GM12878 (cell line): Measurements from ENCODE around the gene ATRN. TPM values are rescaled to one million over a fixed set of nuclear protein-coding genes. Genes with fewer than 3 reads are reported as not detected.

Experiments used
- ATAC-seq: fragments of 200-7000 bp; cut with Tn5 transposase; 3 replicates; pipeline ENCODE4 v1.9.1; 2020; ENCODE audit warnings: mild to moderate bottlenecking, moderate library complexity
- BruUV-seq: library from RNA; stranded (reverse); fragments of 400-500 nt; replicated peaks from 2 replicates; lab custom pipeline; 2021; lab: Mats Ljungman, UMichigan
- CTCF ChIA-PET: fragments of 300-600 bp; sonication (Branson Sonifier 250); formaldehyde crosslinking; extraction: SDS; loops from one replicate; lab custom pipeline; 2021; ENCODE audit warnings: inconsistent platforms; lab: Yijun Ruan, JAX
- POLR2A ChIA-PET: fragments of 350-600 bp; formaldehyde crosslinking; extraction: SDS; loops from one replicate; lab custom pipeline; 2021; ENCODE audit warnings: inconsistent platforms; lab: Charles Lee
- RAD21 ChIA-PET: fragments of 300-600 bp; sonication (Branson Sonifier 250); formaldehyde crosslinking; loops from one replicate; lab custom pipeline; 2023; ENCODE audit warnings: antibody characterized with exemption; ENCODE audit not compliant: unreplicated experiment; lab: Charles Lee
- SMC1A ChIA-PET: fragments of 300-600 bp; sonication (Branson Sonifier 250); formaldehyde crosslinking; loops from one replicate; lab custom pipeline; 2023; ENCODE audit not compliant: unreplicated experiment, uncharacterized antibody; lab: Charles Lee
- DNase-seq: peaks from one replicate; pipeline ENCODE4 v3.0.0-alpha.2; 2011; ENCODE audit warnings: low read depth, low spot score
- FAIRE-seq: peaks from 3 replicates; lab custom pipeline; 2011; peaks lifted over from hg19 to GRCh38; lab: Jason Lieb, UNC
- H2AFZ ChIP-seq: 2 replicates; pipeline ENCODE4 v1.6.0; 2011; ENCODE audit warnings: low read depth, low read length, control low read depth; ENCODE audit not compliant: control insufficient read depth
- H3K27ac ChIP-seq: 2 replicates; pipeline ENCODE4 v1.5.1; 2011; ENCODE audit warnings: control low read depth; ENCODE audit not compliant: control insufficient read depth, insufficient read depth
- H3K27me3 ChIP-seq, 2 experiments: replicated peaks in 1 of 2; 2 replicates each; pipeline versions ENCODE4 v1.6.0 to v1.6.1; 2011; ENCODE audit warnings: low read length in 1 of 2; ENCODE audit not compliant: control insufficient read depth in 2 of 2, insufficient read depth in 2 of 2
- H3K36me3 ChIP-seq, 2 experiments: 2 replicates each; pipeline ENCODE4 v1.5.1; 2011; ENCODE audit warnings: low read length in 1 of 2; ENCODE audit not compliant: control insufficient read depth in 2 of 2, insufficient read depth in 2 of 2
- H3K4me1 ChIP-seq: 2 replicates; pipeline ENCODE4 v1.6.1; 2011; ENCODE audit warnings: mild to moderate bottlenecking, low read length, moderate library complexity, mixed read lengths; ENCODE audit not compliant: control insufficient read depth, insufficient read depth
- H3K4me2 ChIP-seq: 2 replicates; pipeline ENCODE4 v1.6.0; 2011; ENCODE audit warnings: control low read depth; ENCODE audit not compliant: control insufficient read depth, insufficient read depth
- H3K4me3 ChIP-seq: fragments of 200-600 bp; sonication (generic); 2 replicates; pipeline ENCODE4 v1.5.1; 2016
- H3K79me2 ChIP-seq: 2 replicates; pipeline ENCODE4 v1.6.0; 2011; ENCODE audit warnings: low read length; ENCODE audit not compliant: control insufficient read depth, insufficient read depth
- H3K9ac ChIP-seq: 2 replicates; pipeline ENCODE4 v1.8.0; 2011; ENCODE audit warnings: low read length, control low read depth, mixed read lengths; ENCODE audit not compliant: control insufficient read depth, insufficient read depth
- H3K9me3 ChIP-seq: replicated peaks from 3 replicates; pipeline ENCODE4 v1.5.1; 2011; ENCODE audit warnings: mild to moderate bottlenecking, low read length; ENCODE audit not compliant: control insufficient read depth, insufficient read depth
- H4K20me1 ChIP-seq: 2 replicates; pipeline ENCODE4 v1.6.0; 2011; ENCODE audit not compliant: control insufficient read depth, insufficient read depth
- EED ChIP-seq: sonication (generic); IDR thresholded peaks from 2 replicates; pipeline ENCODE4 v1.6.1; 2016; ENCODE audit warnings: antibody characterized with exemption, low read depth
- MAX ChIP-seq: IDR thresholded peaks from 2 replicates; pipeline ENCODE4 v1.6.1; 2012; ENCODE audit warnings: low read depth, low read length, improper control_type of control experiment
- NR2C1 ChIP-seq: fragments of 450-650 bp; IDR thresholded peaks from 2 replicates; pipeline ENCODE4 v1.6.1; 2017; ENCODE audit warnings: antibody characterized with exemption, mild to moderate bottlenecking, moderate library complexity
- RCOR1 ChIP-seq: conservative IDR thresholded peaks from 2 replicates; pipeline ENCODE4 v1.6.1; 2012; ENCODE audit warnings: low read depth, low read length, improper control_type of control experiment
- SP1 ChIP-seq: IDR thresholded peaks from one replicate; pipeline ENCODE4 v1.6.1; 2011; ENCODE audit warnings: low read depth, low read length
- SREBF1 ChIP-seq: IDR thresholded peaks from 2 replicates; pipeline ENCODE4 v1.6.1; 2012; ENCODE audit warnings: mild to moderate bottlenecking, low read length
- ZZZ3 ChIP-seq: IDR thresholded peaks from 2 replicates; pipeline ENCODE4 v1.6.1; 2011; ENCODE audit warnings: low read depth; ENCODE audit not compliant: control insufficient read depth, insufficient read length
- WGBS: methylation state at CpG from one replicate; pipeline ENCODE4 v1.1.6; 2016; ENCODE audit warnings: low lambda C conversion rate; ENCODE audit not compliant: insufficient replicate concordance, insufficient coverage; ENCODE audit errors: missing lambda C conversion rate; 5-methylcytosine and 5-hydroxymethylcytosine counted together
- in situ Hi-C: fragments of 300-500 bp; cut with MboI; formaldehyde crosslinking; loops from 9 replicates; pipeline ENCODE4 v1.14.3; 2018; ENCODE audit warnings: mixed read lengths
- intact Hi-C: fragments of 100-400 bp; cut with micrococcal nuclease; formaldehyde crosslinking; loops from one replicate; pipeline ENCODE4 v1.14.2; 2022; ENCODE audit not compliant: unreplicated experiment
- polyA plus RNA-seq, 11 experiments: library from polyadenylated mRNA; depleted of rRNA in 4 of 11; unstranded in 6 of 11; stranded (reverse) in 5 of 11; fragments of >200 nt; fragmentation: Nextera tagmentation in 4 of 11; fragmentation: Illumina TruSeq in 1 of 11; extraction: Ambion mirVana in 4 of 11; extraction: Trizol in 1 of 11; gene quantifications; 1 replicate in 1 of 11; 2 replicates in 10 of 11; pipeline versions ENCODE4 v1.2.1 to v1.2.3, GENCODE V29; 2011 to 2016; ENCODE audit warnings: inconsistent platforms in 2 of 11, missing spikeins in 2 of 11, low read depth in 1 of 11
- total RNA-seq, 4 experiments: library from RNA; depleted of rRNA in 3 of 4; stranded (reverse); fragments of >200 nt in 3 of 4; fragmentation: Illumina TruSeq in 1 of 4; extraction: Trizol in 1 of 4; gene quantifications; 2 replicates each; pipeline versions ENCODE4 v1.2.1 to v1.2.3, GENCODE V29; 2013 to 2021

The ATRN gene
- total and polyA plus RNA-seq, 10 of the 15 experiments (the other 5 are each of a cell fraction or from before 2014, with no cell fraction given), result 0.71 to 11.6 (median 6.9) TPM

- TF ChIP-seq EED, result 0 out of 2 replicates have a peak, but pooled peaks have one; percentile 48
- no peak for TF ChIP-seq MAX
- no peak for TF ChIP-seq ZZZ3
These were observed 18.1 kb upstream of the ATRN start (continued) for GRCh38 chr20:3452690-3453089.

GRCh38 chr20:3454831-3455230, 16.0 kb upstream of the ATRN start:
- ChIA-PET POLR2A (interaction anchor here (0.7 kb wide), 1 partner anchor 18 kb away, joined by 4 read pairs; no protein-coding TSS in a partner anchor), CTCF (no interaction called here), SMC1A (interaction anchor here (1.0 kb wide), 1 partner anchor 195 kb away, joined by 3 read pairs; no protein-coding TSS in a partner anchor), RAD21 (interaction anchor here (1.7 kb wide), 1 partner anchor 16 kb away, joined by 5 read pairs; the partner anchor contains the start of gene ATRN)
- Histone ChIP-seq H3K4me3 (no peak overlapping the region), H3K27me3 (no peaks in the 10 kb centered on the region; a peak in 1 of 4 replicates), H3K36me3 (no peaks in the 10 kb centered on the region), H3K4me1 (no peaks in the 10 kb centered on the region), H3K27ac (no peak overlapping the region), H3K4me2 (no peak overlapping the region), H3K79me2 (no peaks in the 10 kb centered on the region), H3K9me3 (no peaks in the 10 kb centered on the region), H2AFZ (no peak overlapping the region), H4K20me1 (no peaks in the 10 kb centered on the region), H3K9ac (no peak overlapping the region)
- 29% methylated on average over 5 of the region's 5 CpGs for WGBS
- ATAC-seq, result no peak
- intact Hi-C loops (no loop called here), in situ Hi-C loops (no loop called here)
- no TSS peak for BruUV-seq
- no peak for DNase-seq
- TF ChIP-seq RCOR1 (no peak), EED (no peak), SP1 (no peak), SREBF1 (no peak), MAX (no peak), NR2C1 (no peak)
- no peak for FAIRE-seq
